Measurements from ENCODE around the gene HSD3B7.
"Not testable (repeated sequence)": the region's sequence is repeated elsewhere in the genome, so short reads cannot be mapped to it uniquely, and the experiment has no call there.

GRCh38 chr16:31013292-31013691 lies 28.3 kb downstream of the HSD3B7 start:
- TF ChIP-seq POLR2AphosphoS5, CTCF, POLR2A (IDR thresholded peaks at IDR 0.05): not testable (repeated sequence)

All from prostate gland (tissue), 2 donors.